HG03159 (cell line): ENCODE measurements around the gene CD4.

Experiments used
- ATAC-seq: cut with Tn5 transposase; IDR thresholded peaks from one replicate; pipeline ENCODE4 v1.9.1; 2021; ENCODE audit warnings: mild to moderate bottlenecking, moderate library complexity; ENCODE audit not compliant: unreplicated experiment

CD4 gene

GRCh38 chr12:6810758-6811157 is 21.4 kb downstream of the CD4 start:
- no peak for ATAC-seq

DNA sequence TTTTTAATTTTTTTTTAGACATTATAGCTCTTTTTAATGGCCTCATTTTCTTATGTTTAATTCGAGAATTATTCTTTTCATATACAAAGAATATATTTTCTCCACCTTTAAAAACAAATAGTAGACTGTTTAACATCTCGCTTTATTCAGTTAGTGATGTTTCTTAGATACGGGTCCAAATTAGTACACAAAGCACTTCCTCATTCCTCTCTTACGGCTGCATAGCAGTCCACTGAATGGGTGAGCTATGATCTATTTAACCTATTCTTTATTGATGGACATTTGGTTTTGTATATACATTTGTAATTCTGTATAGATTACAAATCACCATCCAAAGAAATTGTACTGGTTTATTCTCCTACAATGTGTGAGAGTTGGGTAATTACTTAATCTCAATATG is 24.0 kb downstream of the CD4 start:
- no peak for ATAC-seq

GRCh38 chr12:6816598-6816997 is 27.3 kb downstream of the CD4 start:
- ATAC-seq: no peak

DNA sequence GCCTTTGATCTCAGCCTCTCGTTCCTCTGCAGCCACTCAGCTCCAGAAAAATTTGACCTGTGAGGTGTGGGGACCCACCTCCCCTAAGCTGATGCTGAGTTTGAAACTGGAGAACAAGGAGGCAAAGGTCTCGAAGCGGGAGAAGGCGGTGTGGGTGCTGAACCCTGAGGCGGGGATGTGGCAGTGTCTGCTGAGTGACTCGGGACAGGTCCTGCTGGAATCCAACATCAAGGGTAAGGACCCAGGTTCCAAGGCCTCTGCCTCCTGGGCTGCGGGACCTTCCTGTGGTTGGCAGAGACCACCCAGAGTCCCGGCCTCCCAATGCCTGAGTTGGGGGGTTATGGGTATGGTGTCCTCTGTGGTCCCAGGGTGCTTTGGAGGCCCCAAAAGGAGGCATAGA is 27.8 kb downstream of the CD4 start:
- no peak for ATAC-seq

GRCh38 chr12:6817662-6818157 is 28.4 kb downstream of the CD4 start:
- no peak for ATAC-seq

GRCh38 chr12:6818222-6818621 is 28.9 kb downstream of the CD4 start:
- ATAC-seq: no peak

DNA sequence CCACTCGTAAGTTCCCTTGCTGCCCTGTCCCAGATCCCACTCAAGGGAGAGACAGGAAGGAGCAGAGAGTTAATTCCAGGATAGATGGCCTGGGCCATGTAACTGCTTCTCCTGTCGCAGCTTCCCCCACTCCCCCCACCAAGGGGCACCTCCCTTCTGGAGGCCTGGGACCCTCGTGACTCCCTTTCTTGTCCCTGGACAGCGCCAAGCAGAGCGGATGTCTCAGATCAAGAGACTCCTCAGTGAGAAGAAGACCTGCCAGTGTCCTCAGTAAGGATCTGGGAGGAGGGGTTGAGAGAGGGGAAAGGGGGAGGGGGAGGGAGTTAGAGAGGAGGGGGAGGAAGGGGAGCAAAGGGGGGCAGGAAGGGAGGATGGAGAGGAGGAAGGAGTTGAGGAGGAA is 29.3 kb downstream of the CD4 start:
- no peak for ATAC-seq

DNA sequence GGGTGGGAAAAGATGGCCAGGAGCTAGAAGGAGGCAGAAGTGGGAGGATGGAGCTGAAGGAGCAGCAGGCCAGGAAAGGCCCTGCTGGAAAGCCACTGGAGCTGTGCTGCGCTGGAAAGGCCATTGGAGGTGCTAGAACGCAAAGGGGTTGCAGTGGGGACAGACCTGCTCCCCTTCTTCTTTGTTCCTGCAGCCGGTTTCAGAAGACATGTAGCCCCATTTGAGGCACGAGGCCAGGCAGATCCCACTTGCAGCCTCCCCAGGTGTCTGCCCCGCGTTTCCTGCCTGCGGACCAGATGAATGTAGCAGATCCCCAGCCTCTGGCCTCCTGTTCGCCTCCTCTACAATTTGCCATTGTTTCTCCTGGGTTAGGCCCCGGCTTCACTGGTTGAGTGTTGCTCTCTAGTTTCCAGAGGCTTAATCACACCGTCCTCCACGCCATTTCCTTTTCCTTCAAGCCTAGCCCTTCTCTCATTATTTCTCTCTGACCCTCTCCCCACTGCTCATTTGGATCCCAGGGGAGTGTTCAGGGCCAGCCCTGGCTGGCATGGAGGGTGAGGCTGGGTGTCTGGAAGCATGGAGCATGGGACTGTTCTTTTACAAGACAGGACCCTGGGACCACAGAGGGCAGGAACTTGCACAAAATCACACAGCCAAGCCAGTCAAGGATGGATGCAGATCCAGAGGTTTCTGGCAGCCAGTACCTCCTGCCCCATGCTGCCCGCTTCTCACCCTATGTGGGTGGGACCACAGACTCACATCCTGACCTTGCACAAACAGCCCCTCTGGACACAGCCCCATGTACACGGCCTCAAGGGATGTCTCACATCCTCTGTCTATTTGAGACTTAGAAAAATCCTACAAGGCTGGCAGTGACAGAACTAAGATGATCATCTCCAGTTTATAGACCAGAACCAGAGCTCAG is 30.0 kb downstream of the CD4 start:
- ATAC-seq: no peak

DNA sequence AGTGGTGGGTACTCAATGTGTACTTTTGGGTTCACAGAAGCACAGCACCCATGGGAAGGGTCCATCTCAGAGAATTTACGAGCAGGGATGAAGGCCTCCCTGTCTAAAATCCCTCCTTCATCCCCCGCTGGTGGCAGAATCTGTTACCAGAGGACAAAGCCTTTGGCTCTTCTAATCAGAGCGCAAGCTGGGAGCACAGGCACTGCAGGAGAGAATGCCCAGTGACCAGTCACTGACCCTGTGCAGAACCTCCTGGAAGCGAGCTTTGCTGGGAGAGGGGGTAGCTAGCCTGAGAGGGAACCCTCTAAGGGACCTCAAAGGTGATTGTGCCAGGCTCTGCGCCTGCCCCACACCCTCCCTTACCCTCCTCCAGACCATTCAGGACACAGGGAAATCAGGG is 30.8 kb downstream of the CD4 start:
- ATAC-seq: no peak

DNA sequence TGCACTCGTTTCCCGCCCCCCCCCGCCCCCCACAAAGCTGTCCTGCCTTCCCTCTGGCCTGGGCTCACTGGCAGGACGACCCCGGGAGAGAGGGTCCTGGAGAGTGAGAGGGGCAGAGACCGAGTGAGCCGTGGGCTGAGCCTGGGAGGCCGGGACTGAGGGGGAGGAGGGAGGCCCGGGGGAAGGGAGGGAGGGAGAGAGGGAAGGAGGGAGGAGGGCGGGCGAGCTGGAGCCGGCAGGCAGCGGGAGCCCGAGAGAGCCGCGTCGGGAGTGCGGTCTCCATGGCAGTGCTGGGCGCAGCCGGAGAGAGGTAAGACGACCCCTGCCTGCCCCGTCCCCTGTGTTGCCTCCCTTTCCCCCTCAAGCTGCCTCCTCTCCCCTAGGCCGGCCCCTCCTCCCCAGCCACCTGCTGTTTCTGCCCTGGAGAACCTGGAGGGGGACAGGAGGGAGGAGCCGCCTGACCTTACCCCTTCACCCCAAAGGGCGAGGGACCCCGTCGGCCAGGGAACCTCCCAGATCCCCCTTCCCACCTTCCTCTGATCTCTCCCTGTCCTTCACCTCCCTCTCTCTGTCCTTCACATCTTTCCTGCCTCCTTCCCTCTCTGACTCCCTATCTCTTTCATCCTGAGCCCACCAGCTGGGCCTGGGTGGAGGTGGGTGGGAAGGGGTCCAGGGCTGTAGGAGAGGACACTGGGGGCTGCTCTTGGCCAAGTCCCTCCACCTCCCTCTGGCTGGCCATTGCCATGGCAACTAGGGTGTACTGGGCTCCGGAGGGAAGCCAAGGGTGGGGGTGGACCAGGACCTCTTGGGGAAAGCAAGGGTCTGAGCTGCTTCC is 32.5 kb downstream of the CD4 start, which contains the start of gene GPR162:
GPR162 (plus strand) TSS at position 231 of the 835 bp plus-strand sequence. CDS start 2,078 bp downstream, outside the sequence.
- ATAC-seq: no peak

GRCh38 chr12:6822426-6823135 is 33.3 kb downstream of the CD4 start:
- no peak for ATAC-seq

DNA sequence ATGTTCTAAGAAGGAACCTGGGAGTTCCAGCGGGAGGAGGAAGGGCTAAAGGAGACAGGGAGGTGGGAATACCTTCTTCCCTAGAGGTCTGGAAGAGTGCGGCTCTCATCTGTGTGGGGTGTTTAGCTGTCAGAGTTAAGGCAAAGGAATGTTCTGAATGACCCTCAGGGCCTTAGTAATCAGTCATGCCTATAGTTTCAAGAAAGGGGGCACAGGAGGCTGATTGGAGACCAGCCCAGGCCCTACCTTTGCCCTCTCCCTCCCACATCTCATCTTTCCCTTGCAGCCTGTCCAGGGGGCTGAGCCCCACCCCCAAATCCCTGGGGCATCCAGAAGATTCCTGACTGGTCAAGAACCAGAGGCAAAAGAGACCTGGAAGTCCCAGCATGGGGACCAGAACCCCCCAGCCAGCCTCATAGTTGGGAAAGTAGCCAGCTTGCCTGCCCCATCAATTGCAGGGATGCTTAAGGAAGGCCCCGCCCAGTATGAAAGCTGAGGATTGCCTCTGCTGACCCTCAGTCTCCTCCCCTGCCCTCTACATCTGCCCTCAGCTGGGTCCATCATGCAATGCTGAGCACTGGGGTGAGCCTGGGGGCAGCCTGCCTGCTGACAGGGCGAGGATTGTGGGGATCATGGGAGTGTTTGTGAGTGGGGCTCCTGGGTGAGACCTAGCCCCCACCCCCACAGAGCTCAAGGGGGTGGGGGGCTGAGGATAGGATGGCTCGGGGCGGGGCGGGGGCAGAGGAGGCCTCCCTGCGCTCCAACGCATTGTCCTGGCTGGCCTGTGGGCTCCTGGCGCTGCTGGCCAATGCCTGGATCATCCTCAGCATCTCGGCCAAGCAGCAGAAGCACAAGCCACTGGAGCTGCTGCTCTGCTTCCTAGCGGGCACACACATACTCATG is 34.1 kb downstream of the CD4 start:
- no peak for ATAC-seq

DNA sequence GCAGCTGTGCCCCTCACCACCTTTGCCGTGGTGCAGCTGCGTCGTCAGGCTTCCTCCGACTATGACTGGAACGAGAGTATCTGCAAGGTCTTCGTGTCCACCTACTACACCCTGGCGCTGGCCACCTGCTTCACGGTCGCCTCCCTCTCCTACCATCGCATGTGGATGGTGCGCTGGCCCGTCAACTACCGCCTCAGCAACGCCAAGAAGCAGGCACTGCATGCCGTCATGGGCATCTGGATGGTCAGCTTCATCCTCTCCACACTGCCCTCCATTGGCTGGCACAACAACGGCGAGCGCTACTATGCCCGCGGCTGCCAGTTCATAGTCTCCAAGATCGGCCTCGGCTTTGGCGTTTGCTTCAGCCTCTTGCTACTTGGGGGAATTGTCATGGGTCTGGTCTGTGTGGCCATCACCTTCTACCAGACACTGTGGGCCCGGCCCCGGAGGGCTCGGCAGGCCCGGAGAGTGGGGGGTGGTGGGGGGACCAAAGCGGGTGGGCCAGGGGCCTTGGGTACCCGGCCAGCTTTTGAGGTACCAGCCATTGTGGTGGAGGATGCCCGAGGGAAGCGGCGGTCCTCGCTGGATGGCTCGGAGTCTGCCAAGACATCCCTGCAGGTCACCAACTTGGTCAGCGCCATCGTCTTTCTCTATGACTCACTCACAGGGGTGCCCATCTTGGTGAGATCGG is 34.9 kb downstream of the CD4 start:
- ATAC-seq: no peak

DNA sequence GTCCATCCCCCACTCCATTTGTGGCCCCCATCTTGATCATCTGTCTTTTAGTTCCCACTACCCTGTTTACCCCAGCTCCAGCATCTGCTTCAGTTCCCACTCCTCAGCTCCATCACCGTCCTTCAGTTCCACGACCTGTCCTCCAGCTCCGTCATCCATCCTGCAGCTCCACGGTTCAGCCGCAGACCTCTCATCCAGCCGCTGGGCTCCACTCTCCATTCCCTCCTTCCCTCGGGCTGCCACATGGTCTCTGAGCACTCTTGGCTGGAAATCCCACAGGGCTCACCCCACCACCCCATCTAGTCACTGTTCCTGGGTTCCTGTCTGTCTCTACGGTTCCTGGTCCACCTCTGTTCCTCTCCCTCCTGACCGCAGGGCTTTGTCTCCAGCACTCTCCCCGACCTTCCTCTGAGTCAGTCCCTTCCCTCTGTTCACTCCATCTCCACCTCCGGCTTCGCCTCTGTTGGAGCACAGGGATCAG is 35.6 kb downstream of the CD4 start:
- no peak for ATAC-seq

DNA sequence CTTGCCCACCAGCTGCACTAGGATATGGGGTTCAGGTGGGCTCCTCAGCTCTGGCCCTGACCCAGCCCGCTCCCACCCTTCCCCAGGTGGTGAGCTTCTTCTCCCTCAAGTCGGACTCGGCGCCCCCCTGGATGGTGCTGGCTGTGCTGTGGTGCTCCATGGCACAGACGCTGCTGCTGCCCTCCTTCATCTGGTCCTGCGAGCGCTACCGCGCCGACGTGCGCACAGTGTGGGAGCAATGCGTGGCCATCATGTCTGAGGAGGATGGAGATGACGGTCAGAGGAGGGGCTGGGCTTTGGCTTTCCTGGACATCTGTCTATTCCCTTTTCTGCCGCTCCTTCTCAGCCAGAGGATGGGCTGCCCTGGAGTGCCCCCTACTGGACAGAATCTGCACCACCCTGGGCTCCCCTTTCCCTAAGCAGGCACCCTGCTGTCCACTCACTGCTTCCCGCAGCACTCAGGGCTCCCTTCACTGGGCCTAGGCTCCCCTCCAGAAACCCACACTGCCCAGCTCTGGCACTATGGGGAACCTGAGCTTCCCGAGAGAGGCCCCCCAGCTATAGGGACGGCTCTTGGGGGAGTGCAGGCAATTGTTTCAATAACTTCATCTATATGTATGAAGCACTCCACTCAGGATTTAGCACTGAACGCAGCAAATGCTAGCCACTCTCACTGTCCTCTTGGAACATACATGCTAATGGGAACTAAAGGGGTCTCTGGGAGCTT is 36.2 kb downstream of the CD4 start:
- no peak for ATAC-seq

DNA sequence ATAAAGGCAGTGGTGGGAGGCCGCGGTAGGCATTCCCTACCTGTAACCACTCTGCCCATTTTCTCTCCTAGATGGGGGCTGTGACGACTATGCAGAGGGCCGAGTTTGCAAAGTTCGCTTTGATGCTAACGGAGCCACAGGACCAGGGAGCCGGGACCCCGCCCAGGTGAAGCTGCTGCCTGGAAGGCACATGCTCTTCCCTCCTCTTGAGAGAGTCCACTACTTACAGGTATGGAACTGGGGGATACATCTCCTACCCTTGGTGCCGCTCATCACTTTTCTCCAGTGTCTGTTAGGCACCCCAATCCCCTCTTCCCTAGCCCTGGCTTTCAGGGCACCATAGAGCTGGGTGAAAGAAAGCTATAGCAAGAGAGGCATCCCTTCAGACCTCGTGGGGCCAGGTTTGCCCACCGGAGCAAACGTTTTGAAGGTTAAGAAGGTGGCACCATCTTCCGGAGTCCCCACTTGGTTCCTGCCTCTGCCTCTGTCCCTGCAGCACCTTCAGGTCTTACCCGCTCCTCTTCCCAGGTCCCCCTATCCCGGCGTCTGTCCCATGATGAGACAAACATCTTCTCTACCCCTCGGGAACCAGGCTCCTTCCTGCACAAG is 36.9 kb downstream of the CD4 start:
- no peak for ATAC-seq

DNA sequence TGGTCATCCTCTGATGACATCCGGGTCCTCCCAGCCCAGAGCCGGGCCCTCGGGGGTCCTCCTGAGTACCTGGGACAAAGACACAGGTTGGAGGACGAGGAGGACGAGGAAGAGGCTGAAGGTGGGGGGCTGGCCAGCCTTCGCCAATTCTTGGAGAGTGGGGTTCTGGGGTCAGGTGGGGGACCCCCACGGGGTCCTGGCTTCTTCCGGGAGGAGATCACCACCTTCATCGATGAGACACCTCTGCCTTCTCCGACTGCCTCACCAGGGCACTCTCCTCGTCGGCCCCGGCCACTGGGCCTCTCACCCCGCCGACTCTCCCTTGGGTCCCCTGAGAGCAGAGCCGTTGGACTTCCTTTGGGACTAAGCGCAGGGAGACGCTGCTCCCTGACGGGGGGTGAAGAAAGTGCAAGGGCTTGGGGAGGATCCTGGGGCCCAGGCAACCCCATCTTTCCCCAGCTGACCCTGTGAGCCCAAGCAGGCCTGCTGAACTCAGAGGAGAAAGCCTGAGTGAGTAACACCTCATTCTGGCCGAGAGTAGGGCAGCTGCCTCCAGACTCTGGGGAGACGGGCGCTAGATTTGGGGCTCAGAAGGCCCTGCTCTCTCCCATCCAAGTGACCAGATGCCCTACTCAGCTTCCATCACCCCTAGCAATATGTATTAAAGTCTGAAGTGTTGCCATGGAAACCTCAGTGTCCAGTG is 37.6 kb downstream of the CD4 start:
- no peak for ATAC-seq
